ENCODE results near the gene PCDH1.

PCDH1 gene

DNA sequence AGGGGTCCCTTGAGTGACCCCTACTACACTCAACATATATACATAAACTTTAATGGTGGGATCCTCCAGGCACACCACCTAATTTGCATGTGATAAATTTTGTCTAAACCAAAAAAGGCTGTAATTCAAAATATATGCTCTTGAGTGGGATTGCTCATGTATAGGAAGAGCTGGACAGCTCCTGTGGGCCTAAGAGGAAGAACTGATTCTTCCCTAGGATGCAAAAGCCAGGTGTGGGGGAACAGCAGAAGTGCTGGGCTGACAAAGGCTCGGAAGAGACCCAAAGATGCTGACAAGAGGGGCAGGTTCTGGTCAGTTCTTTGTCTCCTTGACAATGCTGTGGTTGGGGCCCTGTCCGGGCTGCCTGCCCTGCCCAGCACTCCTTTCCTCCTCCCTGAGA, 43.9 kb downstream of the PCDH1 start:
- peaks cover 5% of the 10 kb centered on the region for H3K4me1 ChIP-seq (ENCODE audit: insufficient read depth, low read length, severe bottlenecking)
- H4K20me1 ChIP-seq (ENCODE audit: insufficient read depth, low read length) = no peaks in the 10 kb centered on the region
- no peak overlapping the region for H3K4me3 ChIP-seq (ENCODE audit: low read depth, low read length, poor library complexity, severe bottlenecking)
- no peak overlapping the region for H2AFZ ChIP-seq (ENCODE audit: low read length)
- no peaks in the 10 kb centered on the region; the same call in 1 of the 2 replicates for H3K27me3 ChIP-seq (ENCODE audit: insufficient read depth, low read length)
- no peaks in the 10 kb centered on the region for H3K79me2 ChIP-seq (ENCODE audit: insufficient read depth, low read length)
- H3K9me2 ChIP-seq (ENCODE audit: low read depth, low read length) = no peaks in the 10 kb centered on the region
- no peak overlapping the region for H3K27ac ChIP-seq (ENCODE audit: low read depth, low read length, poor library complexity, severe bottlenecking)
- H3K9me3 ChIP-seq (ENCODE audit: low read length) = no peaks in the 10 kb centered on the region
- no peak overlapping the region for H3K9ac ChIP-seq (ENCODE audit: low read length)
- no peaks in the 10 kb centered on the region for H3K36me3 ChIP-seq (ENCODE audit: insufficient read depth, low read length)
- H3K4me2 ChIP-seq (ENCODE audit: low read length) = no peak overlapping the region
- TF ChIP-seq EZH2 (IDR thresholded peaks at IDR 0.05; ENCODE audit: borderline replicate concordance, low read length) = no peak
- TF ChIP-seq, protein P1, sequence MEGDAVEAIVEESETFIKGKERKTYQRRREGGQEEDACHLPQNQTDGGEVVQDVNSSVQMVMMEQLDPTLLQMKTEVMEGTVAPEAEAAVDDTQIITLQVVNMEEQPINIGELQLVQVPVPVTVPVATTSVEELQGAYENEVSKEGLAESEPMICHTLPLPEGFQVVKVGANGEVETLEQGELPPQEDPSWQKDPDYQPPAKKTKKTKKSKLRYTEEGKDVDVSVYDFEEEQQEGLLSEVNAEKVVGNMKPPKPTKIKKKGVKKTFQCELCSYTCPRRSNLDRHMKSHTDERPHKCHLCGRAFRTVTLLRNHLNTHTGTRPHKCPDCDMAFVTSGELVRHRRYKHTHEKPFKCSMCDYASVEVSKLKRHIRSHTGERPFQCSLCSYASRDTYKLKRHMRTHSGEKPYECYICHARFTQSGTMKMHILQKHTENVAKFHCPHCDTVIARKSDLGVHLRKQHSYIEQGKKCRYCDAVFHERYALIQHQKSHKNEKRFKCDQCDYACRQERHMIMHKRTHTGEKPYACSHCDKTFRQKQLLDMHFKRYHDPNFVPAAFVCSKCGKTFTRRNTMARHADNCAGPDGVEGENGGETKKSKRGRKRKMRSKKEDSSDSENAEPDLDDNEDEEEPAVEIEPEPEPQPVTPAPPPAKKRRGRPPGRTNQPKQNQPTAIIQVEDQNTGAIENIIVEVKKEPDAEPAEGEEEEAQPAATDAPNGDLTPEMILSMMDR (IDR thresholded peaks at IDR 0.05; ENCODE audit: low read length) = no peak
- H3F3A ChIP-seq (ENCODE audit: insufficient read depth, low read length) = no peaks in the 10 kb centered on the region

DNA sequence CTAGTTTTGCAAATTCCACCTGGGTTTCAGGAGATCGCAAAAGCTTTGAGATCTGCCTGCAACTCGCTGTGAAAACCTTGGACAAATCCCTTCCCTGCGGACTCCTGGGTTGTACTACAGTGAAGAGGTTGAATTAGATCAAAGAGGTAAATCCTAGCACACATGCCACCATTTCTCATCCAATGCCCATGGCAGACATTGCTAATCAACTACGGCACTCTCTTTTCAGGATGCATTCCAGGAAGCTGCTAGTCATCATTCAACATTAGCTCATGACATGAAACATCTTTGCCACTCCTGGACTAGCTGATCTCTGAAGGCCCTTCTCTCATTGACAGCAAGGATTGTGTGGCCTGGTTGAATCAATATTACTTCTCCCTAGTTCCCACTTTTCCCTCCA, 46.1 kb downstream of the PCDH1 start:
- no peak overlapping the region for H3K4me2 ChIP-seq (ENCODE audit: low read length)
- H3K36me3 ChIP-seq (ENCODE audit: insufficient read depth, low read length) = no peaks in the 10 kb centered on the region
- TF ChIP-seq, protein P1 (IDR thresholded peaks at IDR 0.05; ENCODE audit: low read length) = no peak
- no peak for TF ChIP-seq EZH2 (IDR thresholded peaks at IDR 0.05; ENCODE audit: borderline replicate concordance, low read length)

GRCh38 chr5:141828162-141828561, 50.0 kb downstream of the PCDH1 start:
- Histone ChIP-seq H3K36me3 (ENCODE audit: insufficient read depth, low read length) (no peaks in the 10 kb centered on the region), H3F3A (ENCODE audit: insufficient read depth, low read length) (no peaks in the 10 kb centered on the region), H3K4me2 (ENCODE audit: low read length) (no peak overlapping the region)

More for the DNA sequence above, 46.1 kb downstream of the PCDH1 start:
- Histone ChIP-seq H3K9me2 (ENCODE audit: low read depth, low read length) (no peaks in the 10 kb centered on the region), H3K9me3 (ENCODE audit: low read length) (no peaks in the 10 kb centered on the region), H3K9ac (ENCODE audit: low read length) (no peak overlapping the region), H3F3A (ENCODE audit: insufficient read depth, low read length) (no peaks in the 10 kb centered on the region), H3K4me1 (ENCODE audit: insufficient read depth, low read length, severe bottlenecking) (no peaks in the 10 kb centered on the region), H3K27ac (ENCODE audit: low read depth, low read length, poor library complexity, severe bottlenecking) (no peak overlapping the region), H3K27me3 (ENCODE audit: insufficient read depth, low read length) (peaks cover 7% of the 10 kb centered on the region; the same call in 1 of the 2 replicates), H3K79me2 (ENCODE audit: insufficient read depth, low read length) (no peaks in the 10 kb centered on the region), H3K4me3 (ENCODE audit: low read depth, low read length, poor library complexity, severe bottlenecking) (no peak overlapping the region), H2AFZ (ENCODE audit: low read length) (no peak overlapping the region), H4K20me1 (ENCODE audit: insufficient read depth, low read length) (no peaks in the 10 kb centered on the region)

More at GRCh38 chr5:141828162-141828561, 50.0 kb downstream of the PCDH1 start:
- H3K9me2 ChIP-seq (ENCODE audit: low read depth, low read length) = no peaks in the 10 kb centered on the region
- no peak overlapping the region for H2AFZ ChIP-seq (ENCODE audit: low read length)
- no peaks in the 10 kb centered on the region for H3K79me2 ChIP-seq (ENCODE audit: insufficient read depth, low read length)
- no peak overlapping the region for H3K27ac ChIP-seq (ENCODE audit: low read depth, low read length, poor library complexity, severe bottlenecking)
- H3K9me3 ChIP-seq (ENCODE audit: low read length) = no peaks in the 10 kb centered on the region
- H3K27me3 ChIP-seq (ENCODE audit: insufficient read depth, low read length) = peaks cover 10% of the 10 kb centered on the region; the same call in 1 of the 2 replicates
- H3K4me3 ChIP-seq (ENCODE audit: low read depth, low read length, poor library complexity, severe bottlenecking) = no peak overlapping the region
- H4K20me1 ChIP-seq (ENCODE audit: insufficient read depth, low read length) = no peaks in the 10 kb centered on the region
- H3K9ac ChIP-seq (ENCODE audit: low read length) = no peak overlapping the region
- H3K4me1 ChIP-seq (ENCODE audit: insufficient read depth, low read length, severe bottlenecking) = no peaks in the 10 kb centered on the region
- TF ChIP-seq, protein P1 (IDR thresholded peaks at IDR 0.05; ENCODE audit: low read length) = no peak
- TF ChIP-seq EZH2 (IDR thresholded peaks at IDR 0.05; ENCODE audit: borderline replicate concordance, low read length) = no peak

Data from OCI-LY1 (cell line).